Activated CD4-positive, alpha-beta T cell treated with anti-CD3 and anti-CD28 coated beads, Interleukin-2, Interleukin-6, amounts not matched to agents 100 ng/mL and 50 ng/mL, durations not matched to agents 16 hours and 8 hours (primary cell): Measurements from ENCODE around the gene ETV4.

Source experiments
- DNase-seq: peaks from one replicate; pipeline ENCODE4 v3.0.0-alpha.2; 2020

Gene ETV4

DNA sequence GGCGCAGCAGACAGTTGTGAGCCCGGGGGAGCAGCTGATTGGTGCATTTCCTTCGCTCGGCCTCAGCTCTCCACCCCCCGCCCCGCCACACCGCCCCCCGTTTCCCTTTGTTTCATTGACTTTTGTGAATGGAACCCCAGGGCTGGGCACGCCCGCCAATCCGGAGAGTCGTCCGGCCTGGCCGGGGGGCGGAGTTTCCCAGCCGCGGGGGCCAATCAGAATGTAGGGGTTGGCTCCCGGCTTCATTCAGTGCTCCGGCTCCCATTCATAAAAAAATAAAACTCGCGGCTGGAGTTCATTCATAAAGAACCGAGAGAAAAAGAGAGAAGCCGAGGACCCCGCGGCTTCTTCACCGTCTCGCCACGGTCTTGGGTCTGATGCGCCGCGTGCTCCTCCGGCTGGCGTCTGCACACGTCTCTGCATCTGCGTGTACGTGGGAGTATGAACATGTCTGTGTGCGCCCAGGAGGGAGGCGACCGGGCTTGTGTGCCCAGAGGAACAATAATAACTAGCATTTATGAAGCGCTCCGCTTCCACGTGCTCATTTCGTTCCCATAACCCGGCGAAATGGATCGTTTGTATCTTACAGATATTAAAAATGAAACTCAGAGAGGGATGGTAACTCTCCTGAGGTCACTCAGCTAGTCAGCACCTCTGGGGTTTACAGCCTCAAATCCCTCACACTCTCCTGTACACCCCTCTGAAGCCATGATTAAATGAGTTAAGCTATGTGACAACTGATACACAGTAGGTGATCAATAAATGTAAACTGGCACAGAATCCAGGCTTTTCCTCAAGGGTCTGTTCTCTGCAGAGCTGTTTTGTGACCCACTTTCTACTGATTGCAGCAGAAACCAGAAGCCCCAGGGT, at the start of gene ETV4:
TSS of gene ETV4 (minus strand) at position 22 of the 870 bp plus-strand sequence. CDS start 723 bp downstream, outside the sequence.
- DNase-seq = peak; percentile 96

DNA sequence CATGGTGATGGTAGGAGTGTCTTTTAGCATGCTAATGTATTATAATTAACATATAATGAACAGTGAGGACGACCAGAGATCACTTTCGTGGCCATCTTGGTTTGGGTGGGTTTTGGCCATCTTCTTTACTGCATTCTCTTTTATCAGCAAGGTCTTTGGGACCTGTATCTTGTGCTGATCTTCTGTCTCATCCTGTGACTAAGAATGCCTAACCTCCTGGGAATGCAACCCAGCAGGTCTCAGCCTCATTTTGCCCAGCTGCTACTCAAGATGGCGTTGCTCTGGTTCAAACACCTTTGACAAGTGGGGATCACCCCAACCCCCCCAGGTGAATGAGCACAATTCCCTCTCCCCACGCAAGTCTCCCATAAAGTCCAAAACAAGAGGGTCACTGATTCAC, 49.3 kb upstream of the ETV4 start:
- DNase-seq = no peak

DNA sequence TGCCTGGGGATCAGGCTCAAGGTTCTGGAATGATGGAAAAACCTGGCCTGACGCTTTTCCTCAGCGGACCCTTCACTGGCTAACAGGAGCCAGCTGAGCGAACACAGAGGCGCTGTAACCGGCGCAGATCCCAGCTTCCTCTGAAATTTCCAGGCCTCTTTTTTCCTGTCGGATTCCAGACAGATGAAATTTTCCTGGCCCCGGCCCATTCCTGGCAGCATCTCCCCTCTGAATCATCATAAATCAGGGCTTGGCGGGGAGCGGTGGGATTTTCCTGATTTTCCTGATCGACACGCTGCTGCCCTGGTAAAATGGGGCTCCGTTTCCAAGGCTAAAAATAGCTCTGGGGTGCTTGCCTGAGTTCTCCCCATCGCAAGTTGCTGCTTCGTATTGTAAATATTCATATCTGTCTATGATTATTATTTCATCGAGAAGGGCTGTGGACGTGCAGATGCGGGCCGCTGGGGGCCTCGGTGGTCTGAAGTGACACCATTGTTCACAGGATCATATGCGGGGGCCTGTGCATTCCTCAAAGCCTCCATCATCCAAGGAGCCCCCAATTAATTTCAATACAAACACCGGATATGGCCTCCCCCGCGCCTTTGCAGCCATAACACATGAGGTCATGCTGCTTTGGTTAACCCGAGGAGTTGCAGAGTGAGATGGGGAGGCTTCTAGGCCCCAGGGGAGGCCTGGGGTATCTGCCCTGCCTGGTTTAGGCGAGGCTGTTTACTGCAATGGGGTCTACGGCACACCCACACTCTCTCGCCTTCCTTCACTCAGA, 45.8 kb upstream of the ETV4 start:
- DNase-seq = no peak

DNA sequence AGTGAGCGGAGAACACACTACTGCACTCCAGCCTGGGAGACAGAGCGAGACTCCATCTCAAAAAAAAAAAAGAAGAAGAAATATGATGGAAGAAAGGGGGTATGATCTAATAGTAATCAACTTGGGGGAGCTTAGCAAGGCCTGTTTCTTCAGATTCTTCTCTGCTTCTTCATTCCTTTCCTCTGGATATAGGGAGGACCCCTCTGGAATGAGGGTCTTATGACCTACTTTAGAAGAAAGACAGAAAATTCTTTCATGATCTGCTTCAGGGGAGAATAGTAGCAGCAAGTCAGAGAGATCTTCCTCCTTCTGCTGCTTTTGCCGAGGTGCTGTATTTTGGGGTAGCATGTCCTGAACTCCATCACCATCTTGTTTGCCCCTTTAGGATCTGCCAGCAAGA, 44.9 kb upstream of the ETV4 start:
- no peak for DNase-seq

DNA sequence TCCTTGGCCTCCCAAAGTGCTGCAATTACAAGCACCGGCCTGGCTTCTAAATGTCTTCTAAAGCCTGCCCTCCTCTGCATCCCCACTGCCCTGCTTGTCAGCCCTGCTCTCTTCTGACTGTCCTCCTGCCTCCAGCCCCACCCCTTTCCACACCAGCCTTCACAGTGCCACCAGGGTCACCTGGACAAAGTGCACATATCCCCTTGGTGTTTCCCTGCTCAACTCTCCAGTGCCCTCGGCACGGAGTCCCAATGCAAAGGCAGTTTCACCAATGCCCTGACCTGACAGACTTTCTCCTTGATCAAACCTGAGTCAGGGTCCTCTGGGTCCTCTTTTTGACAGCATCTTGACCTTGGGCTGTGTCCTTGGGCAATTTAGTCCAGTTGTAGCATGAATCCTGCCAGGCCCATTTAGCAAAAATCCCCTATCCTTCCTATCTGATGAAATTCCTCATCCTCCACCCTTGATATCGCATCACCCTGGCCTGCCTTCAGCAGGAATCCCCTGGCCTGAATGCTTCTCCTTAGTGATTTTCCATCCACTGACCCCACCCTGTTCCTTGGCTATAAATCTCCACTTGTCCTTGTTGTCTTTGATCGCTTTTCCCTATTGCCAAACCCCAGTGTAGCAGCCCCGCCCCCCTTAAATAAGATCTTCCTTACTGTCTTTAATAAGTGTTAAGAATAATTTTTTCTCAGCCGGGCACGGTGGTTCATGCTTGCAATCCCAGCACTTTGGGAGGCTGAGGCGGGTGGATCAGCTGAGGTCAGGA, 42.7 kb upstream of the ETV4 start:
- DNase-seq = no peak

DNA sequence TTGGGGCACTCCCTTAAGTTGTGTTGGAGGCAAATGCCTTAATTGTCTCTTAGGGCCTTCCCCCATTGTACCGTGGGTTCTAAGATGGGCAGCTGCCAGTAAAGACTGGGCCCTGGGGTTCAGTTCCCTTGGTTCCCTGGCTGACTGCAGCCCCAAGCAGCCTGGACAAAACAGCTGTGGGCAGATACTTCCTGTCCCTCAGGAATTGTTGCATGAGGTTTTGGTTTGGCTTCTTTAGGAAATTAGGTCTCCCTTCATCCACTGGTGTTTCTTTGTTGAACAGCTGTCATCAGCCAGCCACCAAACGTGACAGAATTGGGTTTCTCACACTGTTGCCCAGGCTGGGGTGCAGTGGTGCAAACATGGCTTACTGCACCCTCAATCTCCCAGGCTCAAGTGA, 42.0 kb upstream of the ETV4 start:
- DNase-seq = no peak

DNA sequence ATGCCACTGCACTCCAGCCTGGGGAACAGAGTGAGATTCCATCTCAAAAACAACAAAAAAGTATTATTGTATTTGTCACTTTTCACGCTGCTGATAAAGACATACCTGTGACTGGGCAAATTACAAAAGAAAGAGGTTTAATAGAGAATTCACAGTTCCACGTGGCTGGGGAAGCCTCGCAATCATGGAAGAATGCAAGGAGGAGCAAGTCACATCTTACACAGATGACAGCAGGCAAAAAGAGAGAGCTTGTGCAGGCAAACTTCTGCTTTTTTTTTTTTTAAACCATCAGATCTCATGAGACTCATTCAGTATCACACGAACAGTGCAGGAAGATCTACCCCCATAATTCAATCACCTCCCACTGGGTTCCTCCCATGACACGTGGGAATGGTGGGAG, 41.5 kb upstream of the ETV4 start:
- DNase-seq = no peak

DNA sequence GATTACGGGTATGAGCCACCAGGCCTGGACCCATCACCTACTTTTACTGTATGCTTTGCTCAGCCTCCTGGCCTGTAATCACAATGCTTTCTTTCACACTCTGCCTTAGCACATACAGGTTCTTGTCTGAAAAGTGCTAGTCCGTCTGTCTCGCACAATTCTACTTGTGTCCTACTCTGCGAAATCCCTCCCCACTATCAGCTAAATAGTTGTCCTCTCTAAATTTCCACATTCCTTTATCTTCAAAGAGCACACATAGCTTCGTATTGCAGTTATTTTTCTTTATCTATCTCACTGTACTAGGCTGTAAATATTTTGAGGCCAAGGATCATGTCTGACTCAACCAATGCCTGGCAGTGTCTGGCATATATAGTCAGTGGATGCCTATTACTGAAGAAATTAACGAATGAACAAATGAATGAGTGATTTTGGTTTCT, 38.5 kb upstream of the ETV4 start:
- no peak for DNase-seq

DNA sequence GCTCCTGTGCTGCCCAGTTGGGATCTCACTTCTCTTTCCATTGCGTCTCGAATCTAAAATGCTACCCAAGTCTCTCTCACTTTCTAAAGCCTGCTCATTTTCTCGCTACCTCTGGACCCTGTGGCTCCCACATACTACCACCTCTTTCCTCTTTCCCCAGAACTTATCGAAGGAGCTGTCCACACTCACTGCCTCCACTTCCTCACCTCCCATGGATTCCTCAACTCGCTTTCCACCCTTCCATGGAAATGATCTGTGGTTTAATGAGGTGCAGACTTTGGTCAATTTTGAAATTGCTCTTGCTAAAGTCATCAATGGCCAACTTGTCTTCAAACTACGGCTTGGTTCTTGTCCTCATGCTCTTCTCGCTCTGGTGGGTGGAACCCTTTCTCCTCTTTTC, 37.2 kb upstream of the ETV4 start:
- DNase-seq = no peak

DNA sequence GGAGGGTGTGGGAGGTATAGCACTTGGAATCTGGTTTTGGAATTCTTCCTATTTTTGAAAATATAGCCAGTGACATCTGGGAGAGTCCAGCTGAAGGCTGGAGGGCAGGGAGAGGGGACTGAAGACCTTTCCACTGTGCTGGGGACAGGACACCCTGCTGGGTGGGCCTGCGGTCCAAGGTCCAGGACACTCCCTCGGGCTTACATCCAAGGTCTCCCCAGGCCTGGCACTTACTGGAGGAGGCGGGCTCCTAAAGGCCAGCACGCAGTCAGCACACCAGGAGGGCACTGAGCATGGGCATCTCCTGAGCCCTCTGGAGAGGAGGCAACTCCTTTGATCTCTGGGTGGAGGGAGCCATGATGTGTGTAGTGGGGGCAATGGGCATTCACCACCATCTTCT, 35.5 kb upstream of the ETV4 start:
- DNase-seq = no peak

DNA sequence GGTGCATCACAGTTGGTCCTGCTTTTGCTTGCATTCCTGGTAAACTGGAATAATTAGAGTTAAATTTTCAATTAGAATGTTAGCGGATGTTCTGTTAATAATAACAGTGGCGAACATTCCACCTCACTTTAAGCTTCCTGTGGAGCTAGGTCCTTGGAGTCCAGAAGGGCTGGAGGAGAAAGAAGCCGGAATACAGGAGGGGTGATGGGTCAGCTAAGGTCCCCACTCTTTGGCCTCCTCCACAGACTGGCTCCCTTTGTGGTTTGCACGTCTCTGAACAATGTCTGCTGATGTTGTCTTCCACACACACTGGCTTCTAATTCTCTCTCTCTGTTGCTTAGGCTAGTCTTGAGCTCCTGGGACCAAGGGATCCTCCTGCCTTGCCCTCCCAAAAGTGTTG, 35.0 kb upstream of the ETV4 start:
- no peak for DNase-seq

DNA sequence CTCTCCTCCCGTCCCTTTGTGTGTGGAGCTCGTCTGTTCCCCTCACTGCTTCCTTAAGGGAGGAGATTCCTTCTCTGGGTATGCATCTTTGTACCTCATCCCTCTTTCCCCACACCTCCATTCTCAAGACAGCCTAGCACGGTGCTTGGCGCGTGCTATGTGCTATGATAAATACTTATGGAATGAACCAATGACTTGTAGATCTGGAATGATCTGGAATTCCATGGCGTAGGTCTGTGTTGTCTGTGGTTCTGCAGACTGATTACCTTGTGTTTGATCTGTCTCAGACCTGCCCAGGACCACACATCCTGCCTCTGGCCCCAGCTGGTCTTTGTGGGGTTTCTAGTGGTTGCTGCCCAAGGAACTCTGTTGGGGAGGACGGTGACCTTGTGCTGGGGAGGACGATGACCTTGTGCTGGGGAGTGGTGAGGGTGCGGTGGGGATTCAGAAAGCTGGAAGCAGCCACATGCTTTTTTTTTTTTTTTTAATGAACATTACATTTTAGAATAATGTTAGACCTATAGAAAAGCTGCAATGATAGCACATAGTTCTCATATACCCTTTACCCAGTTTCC, 33.5 kb upstream of the ETV4 start:
- DNase-seq = no peak

DNA sequence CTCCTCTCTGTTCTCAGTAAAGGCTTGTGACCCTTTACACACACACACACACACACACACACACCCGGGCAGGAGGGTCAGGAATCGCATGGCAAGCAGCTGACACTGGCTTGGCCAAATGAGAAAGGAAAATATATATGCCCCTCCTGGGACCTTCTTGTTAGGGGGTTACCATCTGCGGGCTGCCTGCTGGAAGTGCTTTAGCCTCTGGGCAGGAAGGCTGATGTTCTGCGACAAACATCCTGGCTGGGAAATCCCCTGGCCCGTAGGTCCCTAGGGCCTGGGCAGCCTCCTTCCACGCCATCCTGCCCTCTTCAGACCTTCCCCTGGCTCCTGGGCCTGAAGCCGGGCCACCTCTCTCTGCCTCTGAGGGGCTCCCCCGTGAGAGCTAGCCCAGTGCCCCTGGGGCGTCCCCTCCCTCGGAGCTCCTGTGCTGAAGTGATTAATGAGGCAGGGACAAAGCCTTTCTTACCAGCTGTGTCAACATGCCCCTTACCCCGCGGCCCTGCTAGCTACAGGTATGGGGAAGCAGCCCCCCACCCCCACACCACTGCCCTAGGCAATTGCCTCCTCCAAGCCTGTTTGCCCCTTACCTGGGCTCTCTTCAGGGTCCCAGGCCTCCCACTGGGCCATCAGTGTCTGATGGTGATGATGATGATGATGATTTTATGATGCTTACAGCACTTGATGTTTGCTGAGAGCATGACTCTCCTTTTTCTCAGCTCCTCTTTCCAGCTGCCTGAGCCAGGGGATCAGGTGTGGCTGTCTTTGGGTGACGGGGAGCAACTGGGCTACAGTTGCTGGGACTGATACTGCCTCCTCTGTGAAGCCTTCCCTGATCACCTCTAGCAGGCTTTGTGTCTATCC, 32.8 kb upstream of the ETV4 start:
- DNase-seq = peak; percentile 54

DNA sequence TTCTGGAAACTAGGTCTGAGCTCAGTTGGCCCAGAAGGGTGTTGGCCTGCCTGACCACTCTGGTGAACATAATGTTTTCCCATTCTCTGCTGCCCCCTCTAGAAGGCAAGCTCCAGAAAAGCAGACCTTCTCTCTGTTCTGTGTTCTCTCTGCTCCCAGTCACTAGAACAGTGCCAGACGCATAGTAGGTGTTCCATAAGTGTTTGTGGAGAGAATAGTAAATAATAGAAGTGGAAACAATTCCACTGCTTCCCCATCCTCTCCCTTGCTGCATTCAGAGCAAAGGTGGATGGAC, 32.2 kb upstream of the ETV4 start:
- DNase-seq = no peak

DNA sequence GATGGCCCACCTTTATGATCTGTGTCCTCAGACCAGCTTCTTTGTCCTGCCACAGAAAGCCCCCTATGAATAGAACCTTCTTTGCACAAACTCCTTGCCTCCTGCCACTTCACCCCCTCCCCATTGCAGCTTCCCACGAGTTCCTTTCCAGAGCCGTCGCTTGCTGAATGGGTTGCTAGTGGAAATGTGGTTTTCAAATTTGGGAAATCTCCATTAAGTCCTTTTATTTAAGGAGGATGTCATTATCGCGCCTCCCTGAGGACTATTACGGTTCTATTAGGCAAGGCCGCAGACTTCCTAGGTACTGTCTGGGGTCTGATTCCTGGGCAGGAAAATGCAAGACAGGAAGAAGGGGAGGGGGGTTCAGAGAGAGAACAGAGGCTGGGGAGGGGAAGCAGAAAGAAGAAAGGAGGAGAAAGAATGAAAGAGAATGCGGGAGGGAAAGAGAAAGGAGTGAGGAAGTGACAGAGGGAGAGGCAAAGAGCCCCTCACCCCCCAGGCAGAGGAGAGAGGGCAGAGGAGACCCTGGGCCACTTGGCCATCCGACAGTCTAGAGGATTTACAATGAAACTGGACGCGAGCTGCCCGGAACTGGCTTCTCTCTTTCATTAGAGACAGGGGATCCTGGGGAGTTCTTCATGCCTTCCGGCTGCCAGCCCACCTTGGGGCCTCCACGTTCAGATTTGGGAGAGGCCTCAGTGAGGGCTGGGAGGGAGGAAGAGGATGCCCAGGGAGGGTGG, 31.7 kb upstream of the ETV4 start:
- no peak for DNase-seq

DNA sequence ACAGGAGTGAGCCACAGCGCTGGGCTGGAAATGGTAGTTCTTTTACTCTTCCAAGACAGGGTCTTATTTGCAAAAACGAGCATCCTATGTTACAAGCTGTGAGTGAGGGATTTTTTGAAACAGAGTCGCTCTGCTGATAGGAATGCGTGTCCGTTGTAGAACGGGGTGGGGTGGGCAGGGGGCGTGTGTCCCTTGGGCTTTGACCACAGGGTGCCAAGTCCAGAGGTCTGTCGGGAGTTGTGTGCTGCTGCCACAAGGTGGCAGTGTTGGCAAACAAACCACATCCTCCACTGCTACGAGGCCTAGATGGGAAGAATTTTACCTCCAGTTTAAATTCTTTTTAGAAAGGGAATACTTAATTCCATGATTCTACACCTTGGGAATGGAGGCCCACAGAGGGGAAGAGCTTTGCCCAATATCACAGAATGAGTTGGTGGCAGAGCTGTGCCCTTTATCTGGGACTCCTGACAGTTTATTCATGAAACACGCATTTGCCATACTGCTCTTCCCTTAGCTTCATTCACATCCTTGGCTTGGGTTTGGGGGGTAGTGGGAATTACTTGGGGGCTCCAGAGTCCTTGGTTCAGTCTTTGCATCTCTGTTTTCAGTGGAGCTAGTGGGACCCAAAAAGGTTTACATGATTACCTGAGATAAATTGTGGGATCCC, 30.6 kb upstream of the ETV4 start:
- DNase-seq = peak; percentile 78

DNA sequence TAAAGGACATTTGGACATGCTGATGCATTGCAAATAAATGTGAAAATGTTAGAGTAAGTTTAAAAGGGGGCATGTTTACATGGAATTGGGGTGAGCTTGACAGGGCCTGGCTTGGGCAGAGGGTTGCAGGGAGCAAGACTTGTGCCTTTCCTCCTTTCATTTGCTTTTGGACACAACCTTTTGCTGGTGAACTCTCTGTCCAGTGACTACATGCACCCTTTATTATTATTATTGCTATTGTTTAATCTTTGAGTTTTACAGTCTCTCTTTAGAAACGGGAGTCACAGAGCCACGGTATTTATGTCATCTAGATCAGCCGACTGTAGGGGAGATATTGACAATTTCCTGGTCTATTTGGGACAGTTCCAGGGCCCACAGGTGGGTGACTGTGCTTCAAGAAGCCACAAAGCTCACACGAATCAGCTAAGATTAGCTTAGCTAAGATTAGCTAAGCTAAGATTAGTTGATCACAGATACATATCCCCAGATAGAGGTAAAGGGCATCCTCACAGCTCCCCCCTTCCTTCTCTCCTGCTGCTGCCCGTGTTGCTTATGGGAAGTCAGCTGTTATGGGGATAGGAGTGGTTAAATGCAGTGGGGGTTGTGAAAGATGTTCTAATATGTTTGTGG, 28.9 kb upstream of the ETV4 start:
- no peak for DNase-seq

DNA sequence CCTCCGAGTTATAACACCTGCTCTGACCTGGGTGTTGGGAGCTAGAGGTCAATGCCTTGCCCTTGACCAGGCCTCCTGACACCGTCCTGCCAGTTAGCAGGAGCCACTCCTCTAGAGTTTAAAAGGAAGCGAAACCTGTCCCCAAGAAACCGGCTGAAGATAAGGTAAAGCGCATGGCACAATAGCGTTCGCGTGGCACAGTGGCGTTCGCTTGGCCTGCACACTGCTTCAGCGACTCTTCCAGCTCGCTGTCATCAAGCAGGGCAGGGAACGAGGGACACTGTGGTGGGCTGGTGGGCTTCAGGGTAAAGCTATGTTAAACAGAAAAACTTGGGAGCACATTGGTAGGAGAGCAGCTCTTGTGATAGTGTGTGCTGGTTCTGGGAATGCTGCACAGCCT, 28.2 kb upstream of the ETV4 start:
- no peak for DNase-seq

DNA sequence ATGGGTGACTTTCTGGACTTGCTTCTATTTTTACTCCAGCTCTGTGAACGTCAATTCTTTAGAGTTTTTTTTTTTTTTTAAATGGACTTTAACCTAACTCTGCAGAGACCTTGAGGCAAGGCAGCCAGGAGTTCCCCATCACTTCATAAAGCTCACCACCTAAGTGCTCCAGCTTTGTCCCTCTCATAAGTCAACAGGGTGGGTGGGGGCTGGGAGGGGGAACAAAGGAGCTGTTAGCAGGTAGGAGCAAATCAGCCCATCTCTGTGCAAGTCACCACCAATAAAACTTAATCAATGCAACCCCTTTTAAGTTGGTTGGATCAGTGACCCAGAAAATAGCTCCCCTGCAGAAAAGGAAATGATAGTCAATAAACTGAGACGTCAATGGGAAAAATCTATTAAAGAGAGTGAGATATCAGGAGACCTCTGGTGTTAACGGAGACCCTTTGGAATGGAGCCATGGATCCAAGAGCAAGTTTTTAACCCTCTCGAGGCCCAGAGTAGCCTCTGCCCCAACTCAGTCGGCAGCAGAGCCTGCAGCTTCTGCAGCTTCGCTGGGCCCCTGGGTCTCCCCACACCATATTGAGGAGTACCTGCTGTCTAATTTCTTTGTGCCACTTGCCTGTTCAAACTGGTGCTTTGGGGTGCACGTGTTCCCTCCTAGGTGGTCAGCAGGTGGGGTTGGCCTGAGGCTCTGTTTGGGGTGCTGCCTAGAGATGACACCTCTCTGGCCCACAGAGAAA, 27.6 kb upstream of the ETV4 start:
- no peak for DNase-seq
